ENCODE data around the gene SLC25A27. TPM values are rescaled to one million over a fixed set of nuclear protein-coding genes. Genes with fewer than 3 reads are reported as not detected.

Gene SLC25A27
- total and polyA plus RNA-seq, 9 of the 15 experiments (the other 6 are each of a cell fraction or from before 2014, with no cell fraction given) = not detected

- TF ChIP-seq, protein P1, sequence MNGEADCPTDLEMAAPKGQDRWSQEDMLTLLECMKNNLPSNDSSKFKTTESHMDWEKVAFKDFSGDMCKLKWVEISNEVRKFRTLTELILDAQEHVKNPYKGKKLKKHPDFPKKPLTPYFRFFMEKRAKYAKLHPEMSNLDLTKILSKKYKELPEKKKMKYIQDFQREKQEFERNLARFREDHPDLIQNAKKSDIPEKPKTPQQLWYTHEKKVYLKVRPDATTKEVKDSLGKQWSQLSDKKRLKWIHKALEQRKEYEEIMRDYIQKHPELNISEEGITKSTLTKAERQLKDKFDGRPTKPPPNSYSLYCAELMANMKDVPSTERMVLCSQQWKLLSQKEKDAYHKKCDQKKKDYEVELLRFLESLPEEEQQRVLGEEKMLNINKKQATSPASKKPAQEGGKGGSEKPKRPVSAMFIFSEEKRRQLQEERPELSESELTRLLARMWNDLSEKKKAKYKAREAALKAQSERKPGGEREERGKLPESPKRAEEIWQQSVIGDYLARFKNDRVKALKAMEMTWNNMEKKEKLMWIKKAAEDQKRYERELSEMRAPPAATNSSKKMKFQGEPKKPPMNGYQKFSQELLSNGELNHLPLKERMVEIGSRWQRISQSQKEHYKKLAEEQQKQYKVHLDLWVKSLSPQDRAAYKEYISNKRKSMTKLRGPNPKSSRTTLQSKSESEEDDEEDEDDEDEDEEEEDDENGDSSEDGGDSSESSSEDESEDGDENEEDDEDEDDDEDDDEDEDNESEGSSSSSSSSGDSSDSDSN (IDR thresholded peaks at IDR 0.05; ENCODE audit: borderline replicate concordance in 1 of 2, low read depth in 2 of 2, low read length in 2 of 2) = 0 out of 4 replicates have a peak, but pooled peaks of 1 of the 2 experiments have one; percentile 46
- TF ChIP-seq SMAD4 (CRISPR knock-in tag; conservative IDR thresholded peaks at IDR 0.05) = no peak
- TF ChIP-seq PPARD (CRISPR knock-in tag; IDR thresholded peaks at IDR 0.05) = no peak
- no peak for TF ChIP-seq ATF1 (CRISPR knock-in tag; IDR thresholded peaks at IDR 0.05)
- peak; percentile 39 for TF ChIP-seq ATF1 (tag; IDR thresholded peaks at IDR 0.05)
- peak; percentile 40 to 46; a peak in 3 of 4 replicates for TF ChIP-seq SIX5 (IDR thresholded peaks at IDR 0.05; ENCODE audit: borderline replicate concordance in 1 of 2, insufficient read depth in 1 of 2, low read depth in 1 of 2, low read length in 2 of 2)
- TF ChIP-seq, protein P2, sequence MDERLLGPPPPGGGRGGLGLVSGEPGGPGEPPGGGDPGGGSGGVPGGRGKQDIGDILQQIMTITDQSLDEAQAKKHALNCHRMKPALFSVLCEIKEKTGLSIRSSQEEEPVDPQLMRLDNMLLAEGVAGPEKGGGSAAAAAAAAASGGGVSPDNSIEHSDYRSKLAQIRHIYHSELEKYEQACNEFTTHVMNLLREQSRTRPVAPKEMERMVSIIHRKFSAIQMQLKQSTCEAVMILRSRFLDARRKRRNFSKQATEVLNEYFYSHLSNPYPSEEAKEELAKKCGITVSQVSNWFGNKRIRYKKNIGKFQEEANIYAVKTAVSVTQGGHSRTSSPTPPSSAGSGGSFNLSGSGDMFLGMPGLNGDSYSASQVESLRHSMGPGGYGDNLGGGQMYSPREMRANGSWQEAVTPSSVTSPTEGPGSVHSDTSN (CRISPR knock-in tag; IDR thresholded peaks at IDR 0.05; ENCODE audit: low read depth) = no peak
- TF ChIP-seq, protein P2 (tag; conservative IDR thresholded peaks at IDR 0.05; ENCODE audit: low read depth) = peak; percentile 78
- TF ChIP-seq RFX1 (IDR thresholded peaks at IDR 0.05) = peak; percentile 93
- TF ChIP-seq, protein P3, sequence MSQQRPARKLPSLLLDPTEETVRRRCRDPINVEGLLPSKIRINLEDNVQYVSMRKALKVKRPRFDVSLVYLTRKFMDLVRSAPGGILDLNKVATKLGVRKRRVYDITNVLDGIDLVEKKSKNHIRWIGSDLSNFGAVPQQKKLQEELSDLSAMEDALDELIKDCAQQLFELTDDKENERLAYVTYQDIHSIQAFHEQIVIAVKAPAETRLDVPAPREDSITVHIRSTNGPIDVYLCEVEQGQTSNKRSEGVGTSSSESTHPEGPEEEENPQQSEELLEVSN (IDR thresholded peaks at IDR 0.05; ENCODE audit: borderline replicate concordance in 1 of 2, extremely low read depth in 1 of 2, insufficient read depth in 1 of 2, insufficient read length in 1 of 2, low read depth in 1 of 2, low read length in 1 of 2, poor library complexity in 1 of 2, severe bottlenecking in 1 of 2) = peak in 1 of 2 experiments; percentile 51
- no peak for TF ChIP-seq BDP1 (IDR thresholded peaks at IDR 0.05; ENCODE audit: insufficient read depth, insufficient read length)
- TF ChIP-seq, protein P4, sequence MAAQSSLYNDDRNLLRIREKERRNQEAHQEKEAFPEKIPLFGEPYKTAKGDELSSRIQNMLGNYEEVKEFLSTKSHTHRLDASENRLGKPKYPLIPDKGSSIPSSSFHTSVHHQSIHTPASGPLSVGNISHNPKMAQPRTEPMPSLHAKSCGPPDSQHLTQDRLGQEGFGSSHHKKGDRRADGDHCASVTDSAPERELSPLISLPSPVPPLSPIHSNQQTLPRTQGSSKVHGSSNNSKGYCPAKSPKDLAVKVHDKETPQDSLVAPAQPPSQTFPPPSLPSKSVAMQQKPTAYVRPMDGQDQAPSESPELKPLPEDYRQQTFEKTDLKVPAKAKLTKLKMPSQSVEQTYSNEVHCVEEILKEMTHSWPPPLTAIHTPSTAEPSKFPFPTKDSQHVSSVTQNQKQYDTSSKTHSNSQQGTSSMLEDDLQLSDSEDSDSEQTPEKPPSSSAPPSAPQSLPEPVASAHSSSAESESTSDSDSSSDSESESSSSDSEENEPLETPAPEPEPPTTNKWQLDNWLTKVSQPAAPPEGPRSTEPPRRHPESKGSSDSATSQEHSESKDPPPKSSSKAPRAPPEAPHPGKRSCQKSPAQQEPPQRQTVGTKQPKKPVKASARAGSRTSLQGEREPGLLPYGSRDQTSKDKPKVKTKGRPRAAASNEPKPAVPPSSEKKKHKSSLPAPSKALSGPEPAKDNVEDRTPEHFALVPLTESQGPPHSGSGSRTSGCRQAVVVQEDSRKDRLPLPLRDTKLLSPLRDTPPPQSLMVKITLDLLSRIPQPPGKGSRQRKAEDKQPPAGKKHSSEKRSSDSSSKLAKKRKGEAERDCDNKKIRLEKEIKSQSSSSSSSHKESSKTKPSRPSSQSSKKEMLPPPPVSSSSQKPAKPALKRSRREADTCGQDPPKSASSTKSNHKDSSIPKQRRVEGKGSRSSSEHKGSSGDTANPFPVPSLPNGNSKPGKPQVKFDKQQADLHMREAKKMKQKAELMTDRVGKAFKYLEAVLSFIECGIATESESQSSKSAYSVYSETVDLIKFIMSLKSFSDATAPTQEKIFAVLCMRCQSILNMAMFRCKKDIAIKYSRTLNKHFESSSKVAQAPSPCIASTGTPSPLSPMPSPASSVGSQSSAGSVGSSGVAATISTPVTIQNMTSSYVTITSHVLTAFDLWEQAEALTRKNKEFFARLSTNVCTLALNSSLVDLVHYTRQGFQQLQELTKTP (IDR thresholded peaks at IDR 0.05; ENCODE audit: low read depth in 1 of 2, partially characterized antibody in 2 of 2) = peak in 1 of 2 experiments; percentile 43
- peak; percentile 57; the same call in 1 of the 2 replicates for TF ChIP-seq ZNF143 (CRISPR knock-in tag; IDR thresholded peaks at IDR 0.05)
- TF ChIP-seq CTBP1 (IDR thresholded peaks at IDR 0.05; ENCODE audit: borderline replicate concordance) = 0 out of 2 replicates have a peak, but pooled peaks have one; percentile 32
These were observed at the start of gene SLC25A27, which contains the start of gene CYP39A1 (continued) for GRCh38 chr6:46652603-46653438.
